UCSD-AML1 (cell line): ENCODE measurements around the gene SP8.
"Not testable (repeated sequence)": the region's sequence is repeated elsewhere in the genome, so short reads cannot be mapped to it uniquely, and the experiment has no call there.

Experiments used
- DNase-seq: peaks from one replicate; lab custom pipeline; 2025; ENCODE audit not compliant: unreplicated experiment; lab: John Stamatoyannopoulos, UW

Gene SP8

GRCh38 chr7:20786779-20787659 lies at the start of gene SP8:
TSS of gene SP8 (minus strand) at chr7:20786886. CDS start at chr7:20786798, 88 bp downstream.
- DNase-seq = no peak

GRCh38 chr7:20836424-20836823 lies 49.7 kb upstream of the SP8 start:
- DNase-seq = not testable (repeated sequence)

- no peak for DNase-seq
Observed at GRCh38 chr7:20835111-20835750, 48.5 kb upstream of the SP8 start.

GRCh38 chr7:20834656-20835055 lies 48.0 kb upstream of the SP8 start:
- DNase-seq = no peak

- DNase-seq = no peak
Observed at GRCh38 chr7:20831956-20832355, 45.3 kb upstream of the SP8 start.

GRCh38 chr7:20831451-20831850 lies 44.8 kb upstream of the SP8 start:
- DNase-seq = no peak

- DNase-seq = no peak
Observed at GRCh38 chr7:20828947-20829346, 42.3 kb upstream of the SP8 start.

- DNase-seq = no peak
Observed at GRCh38 chr7:20827172-20827571, 40.5 kb upstream of the SP8 start.

GRCh38 chr7:20826243-20826642 lies 39.6 kb upstream of the SP8 start:
- no peak for DNase-seq

- no peak for DNase-seq
Observed at GRCh38 chr7:20825555-20825954, 38.9 kb upstream of the SP8 start.

- not testable (repeated sequence) for DNase-seq
Observed at GRCh38 chr7:20821390-20821789, 34.7 kb upstream of the SP8 start.

- no peak for DNase-seq
Observed at GRCh38 chr7:20816372-20816959, 29.8 kb upstream of the SP8 start.

GRCh38 chr7:20804345-20804744 lies 17.7 kb upstream of the SP8 start:
- no peak for DNase-seq

GRCh38 chr7:20799566-20800366 lies 13.1 kb upstream of the SP8 start:
- no peak for DNase-seq

GRCh38 chr7:20798694-20799121 lies 12.0 kb upstream of the SP8 start:
- DNase-seq = no peak

- peak; percentile 17 for DNase-seq
Observed at GRCh38 chr7:20798081-20798693, 11.5 kb upstream of the SP8 start.

GRCh38 chr7:20797462-20798080 lies 10.9 kb upstream of the SP8 start:
- DNase-seq = peak; percentile 17

- DNase-seq = no peak
Observed at GRCh38 chr7:20797042-20797461, 10.4 kb upstream of the SP8 start.

- no peak for DNase-seq
Observed at GRCh38 chr7:20796500-20796899, 9.8 kb upstream of the SP8 start.

- no peak for DNase-seq
Observed at GRCh38 chr7:20795881-20796280, 9.2 kb upstream of the SP8 start.
